GM21717 (cell line): ENCODE data around the gene TYW3.

Experiments used
- ATAC-seq: cut with Tn5 transposase; IDR thresholded peaks from one replicate; pipeline ENCODE4 v1.9.1; 2021; ENCODE audit warnings: mild to moderate bottlenecking, moderate library complexity; ENCODE audit not compliant: unreplicated experiment

TYW3 gene

DNA sequence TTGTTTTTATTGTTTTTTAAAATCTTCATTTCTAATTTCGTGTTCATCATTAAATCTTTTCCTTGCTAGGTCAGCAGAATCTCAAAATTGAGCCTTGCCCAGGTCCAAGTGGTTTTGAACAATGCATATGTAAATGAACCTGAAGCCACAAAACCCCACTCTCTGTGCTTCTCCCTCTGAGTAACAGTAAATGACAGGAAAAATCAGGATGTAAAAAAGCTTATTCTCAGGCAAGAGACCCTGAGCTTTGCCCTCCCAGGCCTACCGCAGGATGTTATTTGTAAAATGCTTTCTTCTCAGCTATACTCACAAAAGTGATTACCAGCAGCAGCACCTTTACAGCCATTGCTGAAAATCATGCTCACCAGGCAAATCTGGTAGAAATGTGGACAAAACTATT, 47.6 kb downstream of the TYW3 start:
- no peak for ATAC-seq

DNA sequence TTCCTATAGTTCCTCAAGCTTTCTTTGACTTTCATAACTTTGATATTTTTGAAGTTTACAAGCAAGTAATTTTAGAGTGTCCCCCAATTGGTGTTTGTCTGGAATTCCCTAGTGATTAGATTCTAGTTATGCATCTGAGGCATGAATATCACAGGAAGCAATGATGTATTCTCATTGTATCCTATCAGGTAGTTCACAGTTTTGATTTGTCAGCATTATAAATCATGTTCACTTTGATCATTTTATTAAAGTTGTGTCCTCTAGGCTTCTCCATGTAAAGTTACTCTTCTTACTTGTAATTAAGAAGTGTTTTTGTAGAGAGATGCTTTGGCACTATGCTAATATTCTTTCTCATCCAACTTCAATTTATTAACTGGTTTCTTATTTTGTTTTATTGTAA, 53.0 kb downstream of the TYW3 start:
- ATAC-seq, result no peak

DNA sequence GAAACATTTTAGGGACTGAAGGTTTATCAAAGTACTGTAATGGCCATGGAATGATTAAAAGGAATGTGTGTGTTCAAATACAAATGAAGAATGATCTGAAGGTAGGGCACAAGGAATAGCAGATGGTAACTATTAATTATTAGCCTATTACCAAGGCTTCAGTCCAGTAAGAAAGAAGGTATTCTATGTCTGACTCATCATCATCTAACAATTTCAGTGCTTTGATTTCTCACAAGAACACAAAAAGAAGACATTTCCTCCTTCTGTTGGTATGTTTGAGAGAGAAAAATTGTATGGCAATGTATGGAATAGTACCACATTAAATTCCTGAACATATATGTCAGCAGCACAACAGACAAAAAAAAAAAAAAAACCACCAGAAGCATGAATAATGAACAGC, 57.5 kb downstream of the TYW3 start:
- no peak for ATAC-seq

DNA sequence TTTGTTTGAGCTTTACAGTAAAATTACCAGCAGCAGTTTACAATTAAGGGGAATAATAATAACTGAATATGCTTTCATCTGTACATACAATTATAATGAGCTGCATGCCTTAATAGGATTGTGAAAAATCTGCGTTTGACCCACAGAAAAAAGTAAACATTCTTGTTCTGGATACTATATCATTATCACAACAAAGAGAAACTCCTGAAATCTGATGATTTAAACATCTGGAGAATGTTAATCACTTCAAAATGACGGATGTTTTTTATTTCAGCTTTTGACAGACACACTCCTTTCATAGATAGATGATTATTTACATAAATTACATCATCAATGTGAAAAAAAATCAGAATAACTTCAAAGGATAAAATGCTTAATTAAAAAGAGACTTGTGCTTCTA, 58.5 kb downstream of the TYW3 start:
- no peak for ATAC-seq

DNA sequence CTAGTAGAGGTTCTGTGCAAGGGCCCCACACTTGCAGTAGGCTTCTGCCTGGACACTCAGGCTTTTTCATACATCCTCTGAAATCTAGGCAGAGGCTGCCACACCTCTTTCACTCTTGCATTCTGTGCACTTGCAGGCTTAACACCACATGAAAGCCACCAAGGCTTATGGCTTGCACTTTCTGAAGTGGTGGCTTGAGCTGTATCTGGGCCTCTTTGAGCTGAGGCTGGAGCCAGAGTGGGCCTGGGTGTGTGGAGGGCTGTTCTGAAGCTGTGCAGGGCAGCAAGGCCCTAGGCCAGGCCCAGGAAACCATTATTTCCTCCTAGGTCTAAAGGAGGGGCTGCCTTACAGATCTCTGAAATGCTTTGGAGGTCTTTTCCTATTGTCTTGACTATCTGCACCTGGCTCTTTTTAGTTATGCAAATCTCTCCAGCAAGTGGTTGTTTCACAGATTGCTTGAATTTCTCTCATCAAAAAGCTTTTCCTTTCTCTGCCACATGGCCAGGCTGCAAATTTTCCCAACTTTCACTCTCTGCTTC, 66.2 kb downstream of the TYW3 start:
- no peak for ATAC-seq

DNA sequence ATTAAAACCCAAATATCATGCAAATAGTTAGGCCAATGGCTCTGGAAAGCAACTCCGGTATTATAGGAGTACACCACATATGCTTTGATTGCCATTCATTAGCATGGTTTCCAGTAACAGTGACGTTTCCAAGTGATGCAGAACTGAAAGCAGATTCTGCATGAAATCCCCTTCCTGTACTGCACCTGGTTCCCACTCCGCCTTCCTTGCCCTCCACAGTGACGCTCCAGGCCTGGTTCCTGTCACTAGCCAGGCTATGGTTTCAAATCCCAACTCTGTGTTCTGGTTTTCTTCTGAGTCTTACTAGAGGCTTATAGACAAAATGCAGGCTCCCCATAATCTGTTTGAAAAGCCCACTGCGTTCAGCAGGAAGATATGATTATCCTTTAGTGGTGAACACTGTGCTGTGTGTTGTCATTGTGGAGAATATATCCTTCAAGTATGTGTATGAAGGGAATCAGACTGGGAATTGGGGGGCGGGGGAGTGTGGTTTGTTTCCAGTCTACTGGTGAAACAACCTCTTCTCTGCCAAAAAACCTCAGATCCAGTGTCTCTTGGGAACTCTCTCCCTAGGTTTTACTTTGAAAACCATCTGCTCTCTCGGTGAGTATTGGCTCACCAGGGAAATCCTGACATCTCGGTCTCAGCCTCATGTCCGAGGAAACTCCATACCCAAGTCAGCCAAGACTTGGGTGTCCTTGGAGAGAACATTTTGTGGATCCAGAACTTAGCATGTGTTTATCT, 78.7 kb downstream of the TYW3 start:
- ATAC-seq, result peak; percentile 81

DNA sequence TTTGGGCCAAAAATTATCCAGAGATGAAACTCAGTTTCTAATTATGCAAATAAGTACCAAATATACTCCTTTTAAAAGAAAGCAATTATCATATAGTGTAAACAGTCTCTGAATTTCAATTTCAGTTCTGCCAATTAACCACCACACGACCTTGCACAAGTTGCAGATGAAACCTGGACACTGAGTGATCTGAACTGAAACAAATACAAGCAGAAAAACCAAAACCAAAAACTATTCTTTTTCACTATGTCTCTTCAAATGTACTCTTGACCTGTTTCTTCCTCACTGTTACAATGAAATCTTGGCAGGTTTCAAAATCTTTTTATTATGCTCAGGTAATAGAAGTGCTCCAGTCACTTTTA, 79.2 kb downstream of the TYW3 start:
- ATAC-seq, result peak; percentile 94
